ENCODE measurements around the gene TNFRSF19.

TNFRSF19 gene

DNA sequence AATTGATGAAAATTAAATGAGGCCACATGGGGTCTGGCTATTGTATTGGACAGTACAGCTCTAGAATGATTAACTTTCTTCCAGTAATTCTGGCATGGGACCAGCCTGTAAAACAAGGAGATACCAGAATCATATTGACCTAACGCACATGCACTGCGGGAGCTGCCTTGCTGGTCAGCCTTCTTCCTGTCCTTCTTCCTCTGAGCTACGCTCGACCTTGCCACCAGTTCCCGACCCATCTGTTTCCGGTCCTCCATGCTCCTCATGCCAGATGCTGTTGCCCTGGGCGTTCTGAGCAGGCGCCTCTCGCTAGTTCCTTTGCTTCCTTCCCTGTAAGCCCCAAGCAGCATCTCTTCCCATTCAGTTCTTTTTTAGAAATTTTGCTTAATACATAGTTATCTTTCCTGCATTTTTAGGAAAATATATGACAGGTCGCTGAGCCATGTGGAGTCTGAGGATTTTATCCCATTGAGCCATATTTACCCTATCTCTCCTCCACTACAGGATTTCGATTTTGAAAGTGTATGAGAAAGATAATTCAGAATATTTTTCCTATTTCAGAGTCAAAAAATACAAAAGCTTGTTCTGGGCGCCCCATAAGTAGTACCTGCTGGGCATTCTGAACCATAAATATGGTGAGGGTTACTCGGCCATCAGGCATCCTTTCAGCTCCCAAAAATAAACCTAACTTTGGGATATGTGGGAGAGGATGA, 38.6 kb downstream of the TNFRSF19 start:
- DNase-seq, result no peak

DNA sequence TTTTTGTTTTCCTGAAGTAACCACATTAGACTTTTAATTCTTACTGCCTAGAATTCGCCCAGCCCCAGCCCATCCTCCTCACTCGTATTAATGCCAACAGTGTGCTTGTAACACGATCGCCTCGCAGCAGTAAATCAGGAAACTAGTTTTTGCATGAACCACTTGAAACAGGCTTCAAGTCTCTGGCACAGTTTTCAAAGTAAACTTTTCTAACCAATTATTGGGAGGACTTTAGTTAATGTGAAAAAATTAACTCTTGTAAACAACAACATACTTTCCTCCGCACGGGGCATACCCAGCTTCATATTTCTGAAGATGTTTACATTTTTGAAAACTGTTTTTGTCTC, 39.2 kb downstream of the TNFRSF19 start:
- DNase-seq, result no peak

DNA sequence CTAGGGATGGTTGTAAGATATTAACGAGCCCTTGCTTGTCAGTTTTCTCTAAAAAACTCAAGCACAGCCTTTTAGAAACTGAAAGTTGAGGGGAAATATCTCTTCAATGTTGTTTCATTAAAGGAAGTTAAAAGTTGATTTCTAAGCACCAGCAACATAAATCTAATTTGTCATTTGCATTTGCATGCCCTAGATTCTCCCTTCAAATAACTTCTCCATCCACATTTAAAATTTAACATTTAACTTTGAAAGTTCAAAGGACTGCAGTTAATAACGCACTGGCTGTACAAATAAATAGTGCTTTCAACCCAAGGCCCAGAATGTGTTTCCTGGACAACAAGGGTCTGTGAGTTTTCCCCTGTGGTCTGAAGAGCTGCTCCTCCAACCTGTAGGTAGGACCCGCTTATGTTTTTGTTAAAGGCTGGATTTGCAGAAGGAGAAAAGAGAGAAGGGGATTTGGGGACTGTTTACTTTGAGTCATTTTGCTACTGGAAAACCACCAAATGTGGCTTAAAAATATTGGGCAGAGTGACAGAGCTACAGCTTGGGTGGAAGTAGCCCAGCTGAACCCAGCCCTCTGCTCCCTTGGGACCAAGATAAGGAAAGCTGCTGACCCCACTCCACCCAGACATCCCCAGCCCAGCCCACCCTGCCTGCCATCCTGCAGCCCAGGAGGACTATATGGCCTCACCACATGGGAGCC, 39.8 kb downstream of the TNFRSF19 start:
- no peak for DNase-seq

DNA sequence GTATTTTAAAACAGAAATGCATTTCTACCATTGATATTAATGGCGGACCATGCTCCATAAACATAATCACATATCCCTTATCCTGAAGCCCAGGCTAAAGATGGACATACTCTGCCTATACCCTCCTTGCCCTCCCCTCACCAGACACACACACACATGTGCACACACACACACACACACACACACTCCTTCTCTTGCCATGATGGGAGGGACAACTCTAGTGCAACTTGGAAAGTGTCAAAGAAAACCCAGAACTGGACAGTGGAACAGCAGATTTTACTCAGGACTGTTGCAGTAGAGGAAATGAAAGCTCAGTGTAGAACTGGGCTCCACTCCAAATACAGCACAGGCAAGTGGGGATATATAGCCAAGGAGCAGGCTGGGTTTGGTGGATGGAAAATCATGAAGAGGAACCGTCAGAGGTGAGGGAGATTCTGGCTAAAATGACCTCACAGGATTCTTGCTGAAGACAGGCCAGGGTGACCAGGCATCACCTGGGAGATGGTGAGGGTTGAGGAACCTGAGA, 40.8 kb downstream of the TNFRSF19 start:
- DNase-seq, result no peak

DNA sequence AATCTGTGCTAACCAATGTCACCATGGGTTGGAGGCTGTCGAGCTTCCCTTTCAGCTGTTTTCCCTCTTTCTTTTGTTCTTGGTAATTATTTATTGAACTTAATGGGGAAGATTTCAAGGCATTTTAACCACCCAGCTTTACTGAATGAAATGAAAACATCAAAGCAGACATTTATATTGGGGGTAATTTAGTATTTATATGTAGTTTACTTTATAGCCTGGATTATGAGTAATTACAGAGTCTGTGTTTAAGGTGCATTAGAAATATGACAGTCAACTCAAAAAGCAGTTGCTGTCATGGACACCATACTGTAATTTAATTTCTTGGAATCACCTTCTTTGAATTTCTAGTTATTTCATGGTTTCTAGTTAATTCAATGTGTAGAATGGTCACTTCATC, 42.0 kb downstream of the TNFRSF19 start:
- DNase-seq, result no peak

DNA sequence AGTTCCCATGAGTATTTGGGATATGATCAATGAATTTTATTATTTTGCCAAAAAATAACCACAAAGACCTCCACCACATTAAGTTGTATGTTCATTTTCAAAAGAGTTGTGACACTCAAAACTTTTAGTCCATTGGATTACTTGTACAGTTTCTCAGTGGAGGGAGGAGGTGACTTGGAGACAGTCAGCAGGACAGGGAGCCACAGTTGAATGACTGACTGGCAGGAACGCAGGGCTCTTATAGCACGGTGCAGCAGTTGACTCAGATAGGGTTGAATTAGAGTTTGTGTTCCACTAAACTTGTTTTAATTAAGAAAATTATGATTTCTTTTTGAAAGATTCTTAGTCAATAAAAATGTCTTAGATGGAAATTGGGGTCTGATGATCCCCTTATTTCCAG, 42.5 kb downstream of the TNFRSF19 start:
- DNase-seq, result no peak

DNA sequence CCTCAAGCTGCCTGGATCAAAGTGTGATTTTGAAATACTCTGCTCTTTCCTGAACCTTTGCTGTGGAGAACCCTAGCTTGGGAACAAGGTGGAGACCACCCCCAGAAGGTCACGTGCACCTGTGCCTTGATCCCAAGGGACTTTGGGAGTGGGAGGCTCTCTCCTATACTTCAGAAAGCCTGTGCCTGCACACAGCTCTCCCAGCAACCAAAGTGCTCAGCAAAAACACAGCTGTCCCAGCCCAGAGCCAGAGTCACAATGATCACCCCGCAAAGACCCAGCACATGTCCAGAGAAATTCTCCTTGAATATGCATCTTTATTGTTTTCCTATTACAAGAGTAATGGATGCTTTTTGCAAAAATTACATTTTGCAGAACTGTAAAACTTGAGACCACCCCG, 43.4 kb downstream of the TNFRSF19 start:
- DNase-seq, result no peak

DNA sequence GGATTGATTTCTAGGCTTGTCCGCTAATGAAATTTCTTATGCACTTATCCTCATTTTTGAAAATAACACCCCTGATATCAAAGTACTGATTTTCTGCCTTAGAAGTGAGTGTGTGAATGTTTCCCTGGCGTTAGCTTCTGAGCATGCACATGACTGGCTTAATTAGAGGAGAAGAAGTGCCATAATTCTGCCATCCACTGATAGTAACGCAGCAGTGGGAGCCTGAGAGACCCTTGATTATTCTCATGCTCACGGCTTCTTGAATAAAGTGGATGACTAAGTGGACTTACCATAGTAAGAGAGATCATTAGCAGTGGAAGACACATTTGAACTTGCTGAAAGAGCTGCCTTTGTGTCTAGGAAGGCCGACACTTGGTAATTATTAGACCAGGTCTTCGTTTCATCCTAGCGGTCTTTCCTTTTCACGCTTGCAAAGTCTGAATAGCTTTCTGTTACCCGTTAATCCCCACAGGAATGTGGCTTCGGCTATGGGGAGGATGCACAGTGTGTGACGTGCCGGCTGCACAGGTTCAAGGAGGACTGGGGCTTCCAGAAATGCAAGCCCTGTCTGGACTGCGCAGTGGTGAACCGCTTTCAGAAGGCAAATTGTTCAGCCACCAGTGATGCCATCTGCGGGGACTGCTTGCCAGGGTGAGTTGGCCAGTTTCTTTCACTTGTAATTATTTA, 45.3 kb downstream of the TNFRSF19 start:
- no peak for DNase-seq

DNA sequence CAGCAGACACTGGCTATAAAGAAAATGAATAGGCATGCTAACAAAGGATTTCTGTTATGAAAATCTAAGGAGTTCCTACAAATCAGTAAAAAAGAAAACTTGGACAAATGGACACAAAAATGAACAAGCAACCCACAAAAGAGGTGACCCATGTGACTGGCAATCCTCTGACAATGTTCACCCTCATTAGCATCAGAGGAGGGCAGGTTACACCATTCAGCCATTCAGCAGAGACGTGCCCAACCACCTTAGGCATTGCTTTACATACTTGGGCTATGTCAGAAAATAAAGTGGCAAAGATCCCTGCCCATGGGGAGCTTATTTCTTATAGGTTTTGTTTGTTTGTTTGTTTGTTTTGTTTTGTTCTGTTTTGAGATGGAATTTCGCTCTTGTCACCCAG, 46.0 kb downstream of the TNFRSF19 start:
- no peak for DNase-seq

DNA sequence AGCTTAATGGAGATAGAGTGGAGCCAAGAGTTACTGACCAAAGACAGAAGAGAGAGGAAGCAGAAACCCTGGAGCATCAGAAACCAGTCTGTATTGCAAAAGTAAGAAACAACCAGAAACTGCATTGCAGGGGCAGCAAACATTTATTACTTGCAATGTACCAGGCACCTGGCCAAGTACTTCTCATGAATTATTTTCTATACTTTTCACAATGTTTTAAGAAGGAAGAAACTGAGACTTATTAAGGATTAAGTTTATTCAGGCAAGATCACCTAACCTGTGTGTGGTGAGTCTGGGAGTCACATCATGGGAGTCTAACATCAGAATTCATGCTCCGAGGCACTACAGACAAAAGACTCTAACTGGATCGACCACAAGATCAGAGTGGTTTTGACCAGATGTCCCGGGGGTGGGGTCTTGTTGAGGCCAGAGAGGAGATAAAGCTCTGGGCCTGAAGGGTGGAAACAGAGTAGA, 47.4 kb downstream of the TNFRSF19 start:
- no peak for DNase-seq

DNA sequence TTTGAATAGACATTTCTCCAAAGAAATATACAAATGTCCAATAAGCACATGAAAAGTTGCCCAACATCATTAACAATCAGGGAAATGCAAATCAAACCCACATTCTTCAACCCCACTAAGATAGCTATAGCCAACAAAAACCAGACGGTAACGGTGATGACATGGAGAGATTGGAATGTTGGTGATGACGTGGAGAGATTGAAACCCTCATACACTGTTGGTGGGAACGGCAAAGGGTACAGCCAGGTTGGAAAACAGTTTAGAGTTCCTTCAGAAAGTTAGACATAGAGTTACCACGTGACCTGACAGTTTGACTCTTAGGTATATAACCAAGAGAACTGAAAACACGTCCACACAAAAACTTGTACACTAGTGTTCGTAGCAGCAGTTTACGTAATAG, 48.1 kb downstream of the TNFRSF19 start:
- no peak for DNase-seq

DNA sequence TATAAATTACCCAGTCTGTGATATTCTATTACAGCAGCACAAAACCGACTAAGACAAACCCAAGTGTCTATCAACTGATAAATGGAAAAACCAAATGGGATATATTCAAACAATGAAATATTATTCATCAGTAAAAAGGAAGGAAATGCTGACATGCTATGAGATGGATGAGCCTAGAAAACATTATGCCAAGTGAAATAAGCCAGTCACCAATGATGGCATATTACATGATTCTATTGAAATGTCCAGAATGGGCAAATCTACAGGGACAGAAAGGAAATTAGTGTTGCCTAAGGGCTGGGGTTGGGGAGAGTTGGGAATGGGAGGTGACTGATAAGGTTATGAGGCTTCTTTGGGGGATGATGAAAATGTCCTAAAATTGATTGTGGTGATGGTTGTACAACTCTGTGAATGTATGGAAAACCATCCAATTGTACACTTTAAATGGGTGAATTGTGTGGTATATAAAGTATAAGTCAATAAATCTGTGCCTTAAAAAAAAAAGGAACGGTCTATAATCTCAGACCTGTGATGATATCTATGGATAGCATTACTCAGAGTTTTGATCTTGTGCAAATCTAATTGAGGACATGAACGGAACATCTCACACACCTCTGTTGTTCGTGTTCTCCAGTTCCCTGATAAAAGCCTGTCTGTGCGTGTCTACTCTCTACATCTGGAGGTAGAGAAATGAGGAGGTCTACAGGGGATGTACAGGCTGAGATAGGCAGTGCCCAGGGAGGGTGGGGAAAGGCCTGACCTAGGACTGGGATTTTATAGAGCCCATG, 49.0 kb downstream of the TNFRSF19 start:
- no peak for DNase-seq

DNA sequence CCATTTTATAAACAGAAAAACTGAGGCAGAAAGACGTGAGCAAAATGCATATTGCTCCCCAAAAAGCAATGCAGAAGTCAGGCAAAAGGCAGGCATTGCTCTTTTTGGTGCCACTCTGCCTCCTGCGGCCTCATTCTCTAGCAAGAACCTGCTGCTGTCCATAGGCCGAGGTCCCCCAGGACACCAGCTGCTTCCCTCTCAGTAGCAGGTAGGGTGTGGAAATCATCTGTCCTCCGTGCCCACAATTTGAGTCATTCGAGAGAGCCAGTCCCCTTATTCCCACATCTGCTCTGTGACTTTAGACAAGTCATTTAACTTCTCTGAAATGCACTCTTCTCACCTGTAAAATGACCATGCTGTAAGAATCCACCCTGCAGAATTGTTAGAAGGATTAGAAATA, 50.0 kb downstream of the TNFRSF19 start:
- no peak for DNase-seq

DNA sequence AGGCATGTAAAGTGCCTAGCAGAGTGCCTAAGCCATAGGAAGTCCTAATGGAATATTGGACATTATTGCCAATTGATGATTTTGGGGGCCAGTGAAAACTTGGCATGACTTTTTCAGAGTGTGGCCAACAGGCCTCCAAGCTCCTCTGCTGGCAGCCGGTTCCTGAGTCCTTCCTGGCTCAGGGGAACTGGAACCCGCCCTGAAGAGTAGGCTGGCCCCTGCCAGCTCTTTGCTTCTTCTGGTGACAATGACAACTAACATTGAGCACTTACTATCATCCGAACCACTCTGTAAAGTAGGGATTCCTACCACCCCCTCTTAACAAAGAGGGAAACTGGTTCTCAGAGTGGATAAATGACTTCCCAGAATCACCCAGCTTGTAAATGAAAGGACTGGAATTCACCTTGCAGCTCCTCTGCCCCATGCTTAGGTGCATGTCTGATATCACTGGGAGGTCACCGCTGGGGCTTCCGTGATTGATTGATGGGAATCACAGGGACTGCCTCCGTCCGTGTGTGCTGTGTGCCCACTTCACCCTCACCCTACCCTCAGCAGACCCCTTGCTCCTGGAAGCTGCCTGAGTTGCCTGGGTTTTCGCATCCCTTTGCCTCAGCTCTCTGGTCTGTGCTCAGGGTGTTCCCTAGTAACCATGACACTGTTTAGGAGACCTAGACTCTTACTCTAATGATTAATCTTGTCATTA, 50.6 kb downstream of the TNFRSF19 start:
- DNase-seq, result no peak

DNA sequence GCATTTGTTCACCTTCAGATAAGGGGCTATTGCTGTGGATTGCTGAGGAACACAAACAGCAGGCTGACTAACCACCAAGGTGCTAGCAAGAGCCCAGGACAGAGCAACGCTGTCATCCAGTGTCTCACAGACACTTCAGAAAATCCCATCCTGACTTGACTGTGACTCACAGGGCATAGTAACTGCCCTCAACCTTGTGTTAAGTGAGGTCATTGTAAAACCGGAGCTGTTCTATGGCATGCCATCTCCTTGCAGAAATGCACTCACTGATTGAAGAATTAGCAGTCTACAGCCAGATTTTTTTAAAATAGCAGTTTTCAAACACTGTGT, 51.1 kb downstream of the TNFRSF19 start:
- DNase-seq, result no peak

DNA sequence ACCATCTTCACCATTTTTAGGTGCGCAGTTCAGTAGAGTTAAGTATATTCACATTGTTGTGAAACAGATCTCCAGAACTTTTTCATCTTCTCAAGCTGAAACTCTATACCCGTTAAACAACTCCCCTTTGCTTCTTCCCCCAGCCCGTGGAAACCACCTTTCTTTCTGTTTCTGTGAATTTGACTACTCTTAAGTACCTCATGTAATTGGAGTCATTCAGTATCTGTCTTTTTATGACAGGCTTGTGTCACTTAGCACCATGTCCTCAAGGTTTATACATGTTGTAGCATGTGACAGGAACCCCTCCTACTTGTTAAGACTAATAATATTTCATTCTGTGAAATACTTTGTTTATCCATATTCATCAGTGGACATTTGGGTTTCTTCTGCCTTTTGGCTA, 52.8 kb downstream of the TNFRSF19 start:
- DNase-seq, result no peak

DNA sequence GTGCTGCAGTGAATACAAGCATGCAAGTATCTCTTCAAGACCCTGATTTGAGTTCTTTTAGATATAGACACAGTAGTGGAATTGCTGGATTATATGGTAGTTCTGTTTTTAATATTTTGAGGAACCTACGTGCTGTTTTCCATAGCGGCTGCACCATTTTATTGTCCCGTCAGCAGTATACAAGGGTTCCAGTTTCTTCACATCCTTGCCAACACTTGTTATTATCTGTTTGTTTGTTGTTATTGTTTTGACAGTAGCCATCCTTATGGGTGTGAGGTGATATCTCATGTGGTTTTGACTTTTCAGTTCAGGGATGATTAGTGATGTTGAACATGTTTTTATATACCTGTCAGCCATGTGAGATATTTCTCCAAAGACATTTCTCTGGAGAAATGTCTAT, 53.2 kb downstream of the TNFRSF19 start:
- no peak for DNase-seq

DNA sequence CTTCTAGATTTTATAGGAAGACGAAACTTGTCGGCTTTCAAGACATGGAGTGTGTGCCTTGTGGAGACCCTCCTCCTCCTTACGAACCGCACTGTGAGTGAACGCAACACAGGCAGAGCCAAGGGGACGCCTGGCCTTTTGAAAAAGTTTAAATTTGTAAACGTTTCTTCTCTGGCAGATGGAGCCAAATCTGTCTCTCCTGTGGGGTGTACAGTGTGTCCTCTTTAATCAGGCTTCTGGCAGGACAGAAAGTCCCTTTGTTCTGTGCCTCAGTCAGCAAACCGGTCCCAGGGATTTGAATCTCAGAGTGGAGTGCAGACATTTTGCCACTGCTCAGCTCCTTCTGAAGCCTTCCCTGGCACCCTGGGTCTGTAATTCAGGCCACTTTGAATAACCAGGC, 56.5 kb downstream of the TNFRSF19 start:
- no peak for DNase-seq

DNA sequence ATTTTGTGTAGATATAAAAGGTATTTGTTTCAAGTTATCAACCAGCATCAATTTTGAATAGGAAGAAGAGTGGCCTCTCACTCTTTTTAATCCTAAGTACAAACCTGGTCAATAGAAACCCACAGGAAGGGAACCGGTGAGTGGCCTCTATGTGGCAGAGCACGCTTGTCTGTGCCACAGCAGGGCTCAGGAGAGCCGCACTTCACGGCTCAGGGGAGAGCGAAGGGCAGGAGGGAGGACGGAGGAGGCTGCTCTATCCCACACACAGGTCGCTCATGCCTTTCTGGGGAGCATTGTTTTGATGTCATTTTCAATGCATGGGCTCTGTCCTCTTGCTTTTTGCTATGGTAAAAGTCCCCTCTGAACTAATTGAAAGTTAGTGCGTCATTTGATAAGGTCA, 57.2 kb downstream of the TNFRSF19 start:
- DNase-seq, result no peak

DNA sequence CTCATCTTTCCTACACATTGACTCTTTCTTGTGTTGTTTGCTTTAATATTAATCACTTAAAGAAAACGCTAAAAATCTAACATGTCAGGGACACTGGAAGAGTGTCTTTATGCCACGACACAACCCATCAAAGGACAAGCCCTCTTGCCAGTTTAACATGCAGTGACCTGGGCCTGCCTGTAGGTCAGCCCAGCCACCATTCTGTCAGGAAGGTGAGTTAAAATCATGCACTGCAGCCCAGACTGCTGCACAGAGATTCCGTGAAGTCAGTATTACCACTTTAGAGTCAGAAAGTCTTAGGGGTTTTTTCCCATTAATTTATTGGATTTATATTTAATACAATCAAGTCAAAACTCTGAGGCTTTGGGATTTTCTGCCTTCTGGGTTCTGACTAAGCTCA, 58.0 kb downstream of the TNFRSF19 start:
- DNase-seq, result no peak

DNA sequence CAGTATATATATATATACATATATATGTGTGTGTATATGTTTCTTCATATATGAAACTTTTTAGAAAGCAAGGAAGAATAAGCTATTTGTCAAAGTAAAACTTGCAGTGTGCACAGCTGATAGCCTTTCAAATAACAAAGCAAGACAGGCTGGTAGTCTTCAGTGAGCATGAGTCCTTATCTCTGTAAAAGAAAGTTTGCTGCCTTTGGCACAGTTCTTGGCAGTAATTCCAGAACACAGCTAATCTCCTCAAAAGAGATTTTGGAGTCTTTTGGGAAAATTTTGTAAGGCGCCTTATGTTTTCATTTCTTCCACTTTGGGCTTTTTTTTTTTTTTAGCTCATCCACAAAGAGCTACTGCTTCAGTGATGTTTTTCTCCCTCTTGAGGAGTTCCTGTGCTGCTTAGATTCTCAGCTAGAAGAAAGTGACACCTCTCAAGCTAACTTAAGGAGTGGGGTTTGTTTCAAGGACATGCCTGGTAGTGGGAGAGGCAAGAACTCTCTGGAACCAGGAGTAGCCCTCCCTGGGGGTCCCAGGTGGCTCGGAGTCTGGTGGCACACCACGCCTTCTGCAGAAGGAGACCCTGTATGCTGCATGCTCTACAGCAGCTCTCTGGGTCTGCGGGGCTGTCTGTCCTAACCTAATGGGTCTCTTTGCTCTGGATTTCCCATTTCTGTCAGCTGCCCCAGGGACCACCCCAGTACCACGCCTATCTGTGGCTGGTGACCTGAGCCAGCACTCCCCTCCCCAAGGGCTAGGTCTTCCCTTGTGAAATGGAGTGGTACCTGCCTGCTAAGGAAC, 58.8 kb downstream of the TNFRSF19 start:
- DNase-seq, result no peak
